ENCODE results near the gene CARMIL1. TPM values are rescaled to one million over a fixed set of nuclear protein-coding genes. Genes with fewer than 3 reads are reported as not detected.

CARMIL1 gene
- polyA plus RNA-seq, 4 donors: 94.1 to 107 (median 100) TPM

- peak in 1 of 4 donors; percentile 6 for DNase-seq (ENCODE audit: low read depth in 4 of 4, low spot score in 2 of 4)
These were observed 358.8 kb downstream of the CARMIL1 start for GRCh38 chr6:25637960-25638434.

GRCh38 chr6:25639653-25640052 is 360.5 kb downstream of the CARMIL1 start:
- no peak for DNase-seq (ENCODE audit: low read depth in 4 of 4, low spot score in 2 of 4)

GRCh38 chr6:25640446-25640845 is 361.3 kb downstream of the CARMIL1 start:
- DNase-seq (ENCODE audit: low read depth in 4 of 4, low spot score in 2 of 4): no peak

- no peak for DNase-seq (ENCODE audit: low read depth in 4 of 4, low spot score in 2 of 4)
These were observed 361.7 kb downstream of the CARMIL1 start for GRCh38 chr6:25640891-25641290.

GRCh38 chr6:25641377-25641776 is 362.2 kb downstream of the CARMIL1 start:
- no peak for DNase-seq (ENCODE audit: low read depth in 4 of 4, low spot score in 2 of 4)

- DNase-seq (ENCODE audit: low read depth in 4 of 4, low spot score in 2 of 4): peak in 1 of 4 donors; percentile 1
These were observed 362.9 kb downstream of the CARMIL1 start for GRCh38 chr6:25641940-25642666.

GRCh38 chr6:25642667-25643328 is 363.6 kb downstream of the CARMIL1 start:
- DNase-seq (ENCODE audit: low read depth in 4 of 4, low spot score in 2 of 4): no peak

GRCh38 chr6:25645916-25646315 is 366.7 kb downstream of the CARMIL1 start:
- no peak for DNase-seq (ENCODE audit: low read depth in 4 of 4, low spot score in 2 of 4)

GRCh38 chr6:25649611-25650010 is 370.4 kb downstream of the CARMIL1 start:
- DNase-seq (ENCODE audit: low read depth in 4 of 4, low spot score in 2 of 4): no peak

- DNase-seq (ENCODE audit: low read depth in 4 of 4, low spot score in 2 of 4): peak; percentile 53 to 83 (median 62)
These were observed 372.9 kb downstream of the CARMIL1 start, which contains the start of gene SCGN for GRCh38 chr6:25652007-25652515. SCGN (plus strand) TSS chr6:25652215; CDS start chr6:25652404, 189 bp downstream.

- no peak for DNase-seq (ENCODE audit: low read depth in 4 of 4, low spot score in 2 of 4)
These were observed 376.5 kb downstream of the CARMIL1 start for GRCh38 chr6:25655723-25656122.

- no peak for DNase-seq (ENCODE audit: low read depth in 4 of 4, low spot score in 2 of 4)
These were observed 380.6 kb downstream of the CARMIL1 start for GRCh38 chr6:25659633-25660368.

GRCh38 chr6:25660512-25660911 is 381.3 kb downstream of the CARMIL1 start:
- no peak for DNase-seq (ENCODE audit: low read depth in 4 of 4, low spot score in 2 of 4)

- no peak for DNase-seq (ENCODE audit: low read depth in 4 of 4, low spot score in 2 of 4)
These were observed 382.1 kb downstream of the CARMIL1 start for GRCh38 chr6:25661129-25661779.

GRCh38 chr6:25665455-25665854 is 386.3 kb downstream of the CARMIL1 start:
- no peak for DNase-seq (ENCODE audit: low read depth in 4 of 4, low spot score in 2 of 4)

- DNase-seq (ENCODE audit: low read depth in 4 of 4, low spot score in 2 of 4): no peak
These were observed 390.2 kb downstream of the CARMIL1 start for GRCh38 chr6:25669413-25669812.
